Prostate gland (tissue), 2 donors: ENCODE results near the gene FMN1.
"Not testable (repeated sequence)": the region's sequence is repeated elsewhere in the genome, so short reads cannot be mapped to it uniquely, and the experiment has no call there.

Source experiments
- CTCF ChIP-seq, 4 experiments: fragments of 200-600 bp in 2 of 4; fragments of 450-650 bp in 2 of 4; sonication (generic) in 2 of 4; IDR thresholded peaks; 1 replicate in 3 of 4; 2 replicates in 1 of 4; pipeline ENCODE4 v1.5.1; 2016 to 2019; ENCODE audit warnings: antibody characterized with exemption in 4 of 4, mild to moderate bottlenecking in 2 of 4, moderate library complexity in 2 of 4
- POLR2A ChIP-seq: fragments of 450-650 bp; IDR thresholded peaks from one replicate; pipeline ENCODE4 v1.6.1; 2016; ENCODE audit warnings: antibody characterized with exemption, mild to moderate bottlenecking
- POLR2AphosphoS5 ChIP-seq: sonication (generic); formaldehyde crosslinking; IDR thresholded peaks from one replicate; pipeline ENCODE4 v1.6.1; 2017; ENCODE audit warnings: antibody characterized with exemption

GRCh38 chr15:33069903-33070302, 124.6 kb downstream of the FMN1 start:
- TF ChIP-seq CTCF (IDR thresholded peaks at IDR 0.05); POLR2A; POLR2AphosphoS5: not testable (repeated sequence)
